ENCODE results near the gene AKAP12.
A peak's percentile ranks its signal among the peaks of the same experiment; 100 is the strongest.

AKAP12 gene

DNA sequence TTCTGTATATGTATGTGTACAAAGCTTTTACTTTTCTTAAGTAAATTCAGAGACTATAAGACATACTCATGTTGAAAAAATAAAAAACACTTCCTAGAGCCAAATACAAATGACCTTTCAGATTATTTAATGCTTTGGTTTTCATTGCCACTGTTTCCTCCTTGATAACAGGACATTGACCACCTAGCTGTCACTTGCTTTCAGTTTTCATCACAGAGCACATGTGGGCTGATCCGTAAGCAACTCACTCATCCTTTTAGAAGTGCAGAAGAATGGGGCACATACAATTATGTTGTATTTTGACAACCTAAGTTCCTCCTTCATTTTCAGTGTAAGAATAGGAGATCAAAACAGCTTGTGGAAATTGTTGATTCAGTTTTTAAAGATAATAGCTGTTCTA lies 145.4 kb downstream of the AKAP12 start:
- DNase-seq: no peak

DNA sequence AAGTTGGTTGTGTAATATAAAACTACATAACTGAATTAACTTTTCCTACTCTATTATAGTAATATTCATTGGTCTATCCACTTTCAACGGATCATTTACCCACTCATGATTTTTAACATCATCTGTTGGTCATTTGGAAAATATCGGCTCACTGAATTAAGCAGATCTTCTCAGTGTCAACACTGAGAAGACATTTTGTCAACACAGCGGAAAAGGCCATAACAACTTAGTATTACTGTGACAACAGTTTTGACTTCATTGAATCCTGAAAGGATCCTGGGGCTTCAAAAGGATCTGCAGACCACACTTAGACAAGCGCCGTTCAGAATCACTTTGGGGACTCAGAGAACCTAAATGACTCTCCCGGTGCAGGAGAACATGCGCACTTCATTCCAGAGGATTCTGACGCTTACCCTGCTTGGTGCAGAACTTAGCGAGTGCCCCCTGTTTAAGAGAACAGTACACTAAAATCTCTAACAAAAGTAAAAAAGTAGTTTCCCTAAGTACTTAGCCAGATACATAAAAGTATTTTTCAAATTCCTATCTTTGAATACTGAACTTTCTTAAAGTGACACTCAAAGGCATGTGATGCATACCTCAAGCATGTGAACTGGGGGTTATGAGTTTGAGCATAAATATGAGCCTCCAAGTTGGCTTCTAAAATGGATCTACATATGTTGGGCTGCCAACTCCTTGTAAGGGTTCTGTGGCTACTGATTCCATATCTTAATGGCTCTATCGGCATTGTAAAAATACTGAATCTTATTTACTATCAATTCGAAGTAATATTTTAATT lies 147.6 kb downstream of the AKAP12 start:
- DNase-seq: no peak

DNA sequence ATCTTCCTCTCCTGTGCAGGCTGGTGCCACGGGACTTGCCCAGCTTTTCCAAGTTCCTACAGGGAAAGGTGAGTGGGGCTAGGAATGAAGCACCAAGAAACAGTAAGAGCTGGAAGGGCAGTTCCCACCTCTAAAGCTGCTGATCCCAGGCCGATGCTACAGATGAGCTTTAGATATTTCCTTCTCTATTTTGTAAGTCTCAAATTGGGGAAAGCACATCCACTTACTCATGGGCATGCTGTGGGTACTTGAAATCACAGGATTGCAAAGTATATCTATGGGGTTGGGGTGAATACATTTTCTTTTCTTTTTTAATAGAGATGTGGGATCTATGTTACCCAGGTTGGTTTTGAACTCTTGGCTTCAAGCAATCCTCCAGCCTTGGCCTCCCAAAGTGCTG lies 148.5 kb downstream of the AKAP12 start:
- DNase-seq: no peak

DNA sequence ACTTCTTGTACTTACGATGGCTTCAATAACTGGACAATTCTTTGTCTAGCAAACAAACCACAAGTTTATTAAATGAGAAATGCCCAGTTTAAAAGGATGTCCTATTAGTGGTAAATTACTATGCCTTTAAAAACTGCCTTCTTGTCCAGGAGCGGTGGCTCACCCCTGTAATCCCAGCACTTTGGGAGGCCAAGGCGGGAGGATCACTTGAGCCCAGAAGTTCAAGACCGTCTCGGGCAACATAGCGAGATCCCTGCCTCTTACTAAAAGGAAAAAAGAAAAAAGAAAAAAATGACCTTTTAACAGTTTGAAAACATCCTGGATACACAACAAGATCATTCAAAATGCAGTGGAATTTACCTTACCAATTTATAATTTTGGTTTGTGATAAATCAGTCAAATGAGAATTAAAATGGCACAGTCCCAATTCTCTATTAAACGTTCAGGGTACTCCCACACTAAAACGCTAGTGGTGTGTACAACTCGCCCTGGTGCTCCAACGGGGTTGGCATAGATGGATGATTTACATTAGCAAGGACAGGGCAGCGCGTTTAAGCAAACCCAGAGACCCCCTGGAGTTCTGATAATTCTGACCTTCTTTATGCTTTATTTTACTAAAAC lies 149.3 kb downstream of the AKAP12 start:
- peak in 2 of 6 experiments; percentile 54 to 65 for DNase-seq

DNA sequence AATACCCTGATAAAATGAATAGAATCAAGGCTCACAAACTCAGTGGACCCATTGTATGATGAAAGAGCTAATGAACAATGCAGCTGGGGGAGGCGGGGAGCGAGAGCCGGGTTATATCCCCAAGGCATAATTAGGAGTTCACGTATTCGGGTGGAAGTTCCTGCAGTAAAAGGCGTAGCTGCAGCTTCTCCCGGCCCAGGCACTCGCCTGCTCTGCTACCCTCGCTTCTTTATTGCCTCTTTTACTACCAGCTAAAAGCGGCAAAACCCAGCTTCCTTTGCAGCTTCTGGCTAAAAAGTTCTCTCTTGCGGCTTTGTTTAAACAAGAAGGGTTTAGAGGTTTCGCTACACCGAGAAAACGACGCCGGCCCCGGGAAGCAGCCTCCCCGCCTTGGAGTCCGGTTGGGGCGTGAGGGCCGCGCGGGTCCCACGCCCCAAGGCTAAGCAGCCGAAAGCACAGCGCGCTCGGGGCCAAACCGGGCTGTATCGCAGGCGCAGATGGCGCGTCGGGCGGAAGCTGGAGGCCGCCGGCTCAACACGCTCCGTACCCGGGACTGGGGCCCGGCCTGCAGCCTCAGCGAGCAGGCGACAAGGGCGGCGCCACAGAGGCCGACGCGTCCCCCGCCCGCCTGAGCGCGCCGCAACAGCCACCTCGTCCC lies 150.0 kb downstream of the AKAP12 start:
- DNase-seq: peak in 1 of 6 experiments; percentile 95

DNA sequence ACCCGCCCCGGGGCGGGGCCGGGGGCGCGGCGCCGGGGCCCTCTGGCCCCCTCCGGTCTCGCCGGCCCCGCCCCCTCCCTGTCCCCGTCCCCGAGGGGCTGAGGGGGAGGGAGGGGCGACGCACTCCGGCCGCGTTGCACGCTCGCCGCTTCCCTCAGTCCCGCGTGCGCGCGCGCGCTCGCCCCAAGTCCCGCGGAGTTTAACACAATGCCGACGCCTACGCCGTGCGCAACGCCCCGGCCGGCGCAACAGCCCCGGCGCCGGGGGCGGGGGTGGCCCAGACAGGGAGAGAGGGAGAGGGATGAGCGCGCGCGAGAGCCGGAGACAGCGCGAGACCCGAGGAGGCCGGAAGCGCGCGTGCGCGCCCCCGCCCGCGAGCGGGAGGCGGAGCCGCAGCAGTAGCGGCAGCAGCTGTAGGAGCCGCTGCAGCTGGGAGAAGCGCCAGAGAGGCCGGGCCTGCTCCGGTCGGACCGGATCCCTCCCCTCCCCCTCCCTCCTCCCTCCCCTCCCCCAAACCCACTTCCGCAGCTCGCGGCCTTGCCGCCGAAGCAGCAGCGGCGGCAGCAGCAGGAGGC lies 150.6 kb downstream of the AKAP12 start:
- DNase-seq: peak; percentile 93 to 99 (median 96)

DNA sequence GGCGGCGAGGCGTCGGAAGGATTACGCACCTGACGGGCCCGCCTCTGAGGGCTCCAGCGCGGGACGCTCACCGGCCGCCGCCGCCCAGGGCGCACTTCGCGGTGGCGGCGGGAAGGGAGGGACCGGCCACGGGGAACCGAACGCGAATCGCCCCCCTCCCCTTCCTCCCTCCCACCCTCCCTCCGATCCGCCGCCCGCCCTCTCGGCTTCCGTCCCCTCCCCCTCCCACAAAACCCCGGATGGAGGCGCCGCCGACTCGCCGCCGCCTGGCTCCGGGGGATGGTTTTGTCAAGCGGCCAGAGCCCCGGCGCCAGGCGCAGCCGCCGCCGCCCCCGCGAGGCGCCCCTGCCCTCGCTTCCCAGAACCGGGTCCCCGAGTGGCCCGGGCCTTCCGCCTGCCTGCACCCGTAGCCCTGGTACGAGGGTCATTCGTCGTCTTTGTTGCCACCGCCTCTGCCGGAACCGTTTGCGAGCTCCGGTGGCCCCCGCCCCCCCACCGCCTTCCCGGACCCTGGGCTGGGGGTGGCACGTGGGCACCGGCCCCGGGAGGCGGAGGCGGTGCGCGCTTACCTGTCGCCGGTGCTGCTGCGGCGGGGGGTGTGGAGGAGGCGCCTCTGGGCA lies 151.2 kb downstream of the AKAP12 start:
- peak; percentile 80 to 93 (median 84) for DNase-seq

DNA sequence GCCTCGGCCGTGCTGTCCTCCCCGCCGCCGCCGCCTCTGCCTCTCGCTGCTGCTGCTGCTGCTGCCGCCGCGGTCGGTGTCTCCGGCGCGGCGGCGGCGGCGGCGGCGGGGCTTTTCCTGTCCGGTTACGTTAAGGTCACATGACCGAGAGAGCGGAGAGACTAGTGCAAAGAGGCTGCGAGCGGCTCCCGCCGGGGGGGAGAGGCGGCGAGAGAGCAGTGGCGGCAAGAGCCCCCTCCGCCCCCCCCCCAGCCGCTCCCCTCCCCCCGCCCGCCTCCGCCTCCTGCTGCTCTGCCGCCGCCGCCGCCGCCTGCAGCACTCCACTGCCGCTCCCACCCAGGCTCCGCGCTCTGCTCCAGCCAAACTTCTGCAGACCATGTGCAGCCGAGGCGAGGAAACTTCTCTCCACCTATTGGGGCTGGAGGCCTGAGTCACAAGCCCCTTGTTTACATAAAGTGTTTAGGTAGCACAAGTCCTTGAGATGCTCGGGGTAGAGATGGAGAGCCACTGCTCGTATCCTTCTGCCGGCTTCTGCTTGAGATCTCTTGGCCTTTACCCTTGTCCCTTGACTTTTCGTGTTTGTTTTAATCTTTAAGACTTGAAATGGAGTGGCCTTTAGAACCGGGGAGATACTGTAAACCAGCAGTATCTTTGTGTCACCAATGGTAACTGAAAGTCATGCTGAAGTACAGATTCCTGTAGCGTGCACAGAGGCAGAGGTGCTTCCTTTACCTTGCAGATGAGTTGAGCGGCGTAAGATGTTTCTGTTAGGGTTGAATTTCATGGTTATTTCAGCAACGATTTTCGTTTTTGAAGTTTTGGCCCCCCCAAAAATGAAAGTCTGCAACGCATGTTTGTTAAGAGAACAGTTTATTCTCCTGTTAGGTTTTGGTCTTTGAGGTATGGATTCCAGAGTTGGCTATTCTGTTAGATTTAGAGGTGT lies 152.0 kb downstream of the AKAP12 start, which contains the start of gene ZBTB2:
ZBTB2 (minus strand) TSS at position 89 of the 943 bp plus-strand sequence. CDS start 17,922 bp downstream, outside the sequence.
- peak; percentile 59 to 78 (median 72) for DNase-seq

DNA sequence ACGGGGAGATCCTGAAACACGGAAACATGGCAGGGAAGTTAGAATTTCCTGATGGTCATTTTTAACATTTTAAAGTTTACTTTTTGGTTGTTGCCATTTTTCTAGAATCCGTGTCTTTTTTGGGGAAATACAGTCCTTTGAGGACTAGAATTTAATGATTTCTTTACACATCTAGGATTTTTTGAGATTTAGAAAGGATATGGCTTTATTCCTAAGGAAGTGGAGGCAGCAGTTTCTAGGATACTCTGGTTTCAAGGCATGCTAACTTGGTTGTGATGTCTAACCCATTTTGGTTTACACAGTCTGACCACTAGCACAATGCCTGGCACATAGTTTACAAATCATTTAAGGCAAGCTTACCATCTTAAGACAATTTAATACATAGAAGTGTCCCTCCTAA lies 152.7 kb downstream of the AKAP12 start:
- no peak for DNase-seq

DNA sequence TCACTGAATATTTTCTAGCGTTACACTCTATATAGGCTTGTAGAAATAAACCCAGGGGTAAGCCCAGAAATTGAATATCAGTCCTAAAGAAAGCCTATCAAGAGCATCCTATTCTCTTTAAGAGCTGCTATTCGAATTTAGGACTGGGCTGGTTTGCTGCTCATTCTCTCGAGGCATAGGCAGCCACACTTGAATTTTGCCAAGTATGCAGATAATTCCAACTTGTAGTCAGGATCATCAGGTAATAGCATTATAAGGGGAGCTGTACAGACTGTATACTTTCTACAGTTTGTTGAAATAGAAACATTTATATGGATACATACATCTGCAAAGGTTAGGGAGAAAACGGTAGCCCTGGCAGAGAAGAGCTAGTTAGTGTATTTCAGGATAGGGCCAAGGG lies 153.6 kb downstream of the AKAP12 start:
- no peak for DNase-seq

DNA sequence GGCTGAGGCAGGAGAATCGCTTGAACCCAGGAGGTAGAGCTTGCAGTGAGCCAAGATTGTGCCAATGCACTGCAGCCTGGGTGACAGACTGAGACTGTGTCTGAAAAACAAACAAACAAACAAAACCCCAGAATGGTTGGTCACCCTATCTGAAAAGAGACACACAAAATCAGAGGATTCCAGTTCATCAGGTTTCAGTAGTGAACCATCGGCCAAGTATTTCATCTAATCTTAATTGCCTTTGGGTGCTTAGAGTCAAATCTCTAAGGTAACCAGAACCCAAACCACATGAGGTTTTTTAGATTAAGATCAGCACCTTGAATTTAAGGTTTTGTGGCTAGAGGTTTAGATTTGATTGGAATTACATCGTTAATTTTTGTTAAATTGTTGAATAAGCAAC lies 159.9 kb downstream of the AKAP12 start:
- no peak for DNase-seq

DNA sequence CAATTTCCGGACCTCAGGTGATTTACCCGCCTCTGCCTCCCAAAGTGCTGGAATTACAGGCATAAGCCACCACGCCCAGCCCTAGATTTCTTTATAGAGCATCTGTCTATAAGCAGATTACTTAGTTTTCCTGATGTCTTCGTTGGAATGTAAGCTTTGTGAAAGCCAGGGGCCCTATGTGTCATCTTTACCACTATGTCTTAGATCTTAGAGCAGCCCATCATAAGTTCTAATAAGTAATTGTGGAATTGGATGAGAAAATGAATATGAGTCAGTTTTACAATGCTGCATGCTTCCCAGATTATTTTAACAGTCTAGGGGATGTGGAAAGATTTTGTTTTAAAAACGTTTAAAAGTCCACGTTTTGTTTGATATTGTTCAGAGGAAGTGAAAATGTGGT lies 160.7 kb downstream of the AKAP12 start:
- DNase-seq: no peak

DNA sequence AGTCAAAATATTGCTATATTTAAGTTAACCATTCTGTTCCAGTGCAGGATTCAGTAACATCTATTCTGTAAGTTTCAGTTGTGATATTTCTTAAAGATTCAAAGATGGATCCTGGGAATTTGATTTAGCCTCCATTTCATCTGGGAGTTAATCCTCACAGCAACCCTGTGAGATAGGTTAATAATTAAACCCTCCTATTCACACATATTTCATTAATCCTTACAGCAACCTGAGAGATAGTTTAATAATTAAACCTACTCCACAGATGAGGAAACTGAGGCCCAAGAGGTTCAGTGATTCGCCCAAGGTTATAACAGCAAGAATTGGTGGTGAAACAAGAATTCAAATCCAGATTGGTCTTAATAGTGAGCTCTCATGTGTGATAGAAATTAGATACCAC lies 162.5 kb downstream of the AKAP12 start:
- DNase-seq: no peak

DNA sequence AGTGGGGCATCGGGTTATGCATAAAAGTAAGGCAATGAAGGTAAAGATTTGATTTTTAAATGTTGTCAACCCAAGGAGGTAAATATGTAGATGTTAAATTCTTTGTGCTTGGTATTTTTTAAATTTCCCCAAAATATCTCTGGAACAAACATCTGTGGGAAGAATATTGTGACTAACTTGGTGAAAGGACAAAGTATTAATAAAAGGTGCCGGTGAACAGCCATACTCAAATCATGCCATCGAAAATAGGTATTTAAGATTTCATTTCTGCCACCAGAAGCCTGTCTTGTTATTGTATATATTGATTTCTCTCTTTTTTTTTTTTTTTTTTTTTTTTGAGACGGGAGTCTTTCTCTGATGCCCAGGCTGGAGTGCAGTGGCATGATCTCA lies 164.1 kb downstream of the AKAP12 start:
- DNase-seq: no peak

All from stimulated activated naive CD4-positive, alpha-beta T cell (primary cell).